Uterus (tissue), 4 donors: Measurements from ENCODE around the gene TTC23. TPM values are rescaled to one million over a fixed set of nuclear protein-coding genes. Genes with fewer than 3 reads are reported as not detected.

ENCODE experiments used
- DNase-seq, 2 donors: peaks; one replicate each; pipeline ENCODE4 v3.0.0-alpha.2; 2019 to 2020
- H3K27ac ChIP-seq, 2 donors: fragments of 200-600 bp; sonication (generic); 1 replicate in 1 of 2; 2 replicates in 1 of 2; pipeline ENCODE4 v1.5.1; 2016 to 2018
- H3K27me3 ChIP-seq, 2 donors: fragments of 200-600 bp; sonication (generic); one replicate each; pipeline ENCODE4 v1.5.1; 2018 to 2019; ENCODE audit warnings: control low read depth in 1 of 2
- H3K36me3 ChIP-seq, 2 donors: fragments of 200-600 bp; sonication (generic); one replicate each; pipeline ENCODE4 v1.5.1; 2019; ENCODE audit warnings: control low read depth in 1 of 2
- H3K4me1 ChIP-seq, 2 donors: fragments of 200-600 bp; sonication (generic); one replicate each; pipeline ENCODE4 v1.5.1; 2018 to 2019; ENCODE audit warnings: control low read depth in 1 of 2
- H3K4me3 ChIP-seq, 2 donors: fragments of 200-600 bp; sonication (generic); 1 replicate in 1 of 2; 2 replicates in 1 of 2; pipeline ENCODE4 v1.5.1; 2018 to 2019; ENCODE audit warnings: mild to moderate bottlenecking in 1 of 2
- H3K9me3 ChIP-seq, 2 donors: fragments of 200-600 bp; sonication (generic); one replicate each; pipeline ENCODE4 v1.5.1; 2019; ENCODE audit warnings: control low read depth in 1 of 2
- POLR2A ChIP-seq, 2 donors: fragments of 450-650 bp; IDR thresholded peaks; one replicate each; pipeline ENCODE4 v1.6.1; 2016; ENCODE audit warnings: antibody characterized with exemption in 2 of 2, mild to moderate bottlenecking in 1 of 2, moderate library complexity in 1 of 2
- intact Hi-C: fragments of 100-400 bp; cut with DNase I; formaldehyde crosslinking; loops from one replicate; pipeline ENCODE4 v1.15.1; 2023; ENCODE audit warnings: low total_unique reads
- total RNA-seq, 4 donors: library from RNA; depleted of rRNA in 3 of 4; stranded (reverse); fragments of >200 nt in 3 of 4; gene quantifications; one replicate each; pipeline versions ENCODE4 v1.1.0 to v1.2.4, GENCODE V29; 2014 to 2023
- TF ChIP-seq, protein P1 (sequence below), 4 experiments: fragments of 200-600 bp in 2 of 4; fragments of 450-650 bp in 2 of 4; sonication (generic) in 2 of 4; IDR thresholded peaks; one replicate each; pipeline ENCODE4 v1.5.1; 2016 to 2019; ENCODE audit warnings: antibody characterized with exemption in 4 of 4, mild to moderate bottlenecking in 2 of 4, moderate library complexity in 1 of 4
- donor health status: DM: yes; HTN: yes; CAD: no.

The TTC23 gene
- total RNA-seq, 4 donors from 2014 or later, result 10.0 to 54.1 (median 31.0) TPM

DNA sequence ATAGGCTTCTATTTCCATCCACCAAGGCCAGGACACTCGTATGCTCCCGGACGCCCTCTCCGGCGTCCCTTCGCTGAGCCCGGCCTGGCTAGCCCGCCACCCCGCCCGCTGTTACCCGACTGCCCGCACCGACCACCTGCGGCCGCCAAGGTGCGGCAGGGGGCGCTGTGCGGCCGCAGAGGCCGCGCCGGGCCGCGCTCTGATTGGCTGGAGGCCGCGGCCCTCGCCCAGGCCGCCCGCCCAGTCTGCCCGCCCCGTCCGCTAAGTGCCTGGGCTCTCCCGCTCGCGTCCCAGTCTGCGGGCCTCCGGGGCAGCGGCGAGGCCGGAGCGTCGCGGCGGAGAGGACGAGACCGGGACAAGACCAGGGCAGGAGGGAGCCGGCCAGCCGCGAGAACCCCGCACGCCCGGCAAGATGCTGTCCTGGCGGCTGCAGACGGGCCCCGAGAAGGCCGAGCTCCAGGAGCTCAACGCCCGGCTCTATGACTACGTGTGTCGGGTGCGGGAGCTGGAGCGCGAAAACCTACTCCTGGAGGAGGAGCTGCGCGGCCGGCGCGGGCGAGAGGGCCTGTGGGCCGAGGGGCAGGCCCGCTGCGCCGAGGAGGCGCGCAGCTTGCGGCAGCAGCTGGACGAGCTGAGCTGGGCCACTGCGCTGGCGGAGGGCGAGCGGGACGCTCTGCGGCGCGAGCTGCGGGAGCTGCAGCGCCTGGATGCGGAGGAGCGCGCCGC lies 144.4 kb downstream of the TTC23 start, which contains the start of gene SYNM:
Gene SYNM, plus strand, starts transcription at position 293 of the 726 bp plus-strand sequence. Its CDS starts 120 bp downstream, at position 413.
- intact Hi-C loops, result no loop called here
- Histone ChIP-seq H3K4me3 (peak within 1 kb of the TSS; percentile 31 to 61), H3K27me3 (no peaks in the 10 kb centered on the region), H3K36me3 (no peaks in the 10 kb centered on the region), H3K9me3 (no peaks in the 10 kb centered on the region), H3K4me1 (no peaks in the 10 kb centered on the region), H3K27ac (peak within 1 kb of the TSS; percentile 71 to 83)
- peak; percentile 66 to 77 for DNase-seq
- peak; percentile 57 to 64 for TF ChIP-seq POLR2A (IDR thresholded peaks at IDR 0.05)
- TF ChIP-seq, protein P1, sequence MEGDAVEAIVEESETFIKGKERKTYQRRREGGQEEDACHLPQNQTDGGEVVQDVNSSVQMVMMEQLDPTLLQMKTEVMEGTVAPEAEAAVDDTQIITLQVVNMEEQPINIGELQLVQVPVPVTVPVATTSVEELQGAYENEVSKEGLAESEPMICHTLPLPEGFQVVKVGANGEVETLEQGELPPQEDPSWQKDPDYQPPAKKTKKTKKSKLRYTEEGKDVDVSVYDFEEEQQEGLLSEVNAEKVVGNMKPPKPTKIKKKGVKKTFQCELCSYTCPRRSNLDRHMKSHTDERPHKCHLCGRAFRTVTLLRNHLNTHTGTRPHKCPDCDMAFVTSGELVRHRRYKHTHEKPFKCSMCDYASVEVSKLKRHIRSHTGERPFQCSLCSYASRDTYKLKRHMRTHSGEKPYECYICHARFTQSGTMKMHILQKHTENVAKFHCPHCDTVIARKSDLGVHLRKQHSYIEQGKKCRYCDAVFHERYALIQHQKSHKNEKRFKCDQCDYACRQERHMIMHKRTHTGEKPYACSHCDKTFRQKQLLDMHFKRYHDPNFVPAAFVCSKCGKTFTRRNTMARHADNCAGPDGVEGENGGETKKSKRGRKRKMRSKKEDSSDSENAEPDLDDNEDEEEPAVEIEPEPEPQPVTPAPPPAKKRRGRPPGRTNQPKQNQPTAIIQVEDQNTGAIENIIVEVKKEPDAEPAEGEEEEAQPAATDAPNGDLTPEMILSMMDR (IDR thresholded peaks at IDR 0.05), result peak; percentile 57 to 95 (median 90)

DNA sequence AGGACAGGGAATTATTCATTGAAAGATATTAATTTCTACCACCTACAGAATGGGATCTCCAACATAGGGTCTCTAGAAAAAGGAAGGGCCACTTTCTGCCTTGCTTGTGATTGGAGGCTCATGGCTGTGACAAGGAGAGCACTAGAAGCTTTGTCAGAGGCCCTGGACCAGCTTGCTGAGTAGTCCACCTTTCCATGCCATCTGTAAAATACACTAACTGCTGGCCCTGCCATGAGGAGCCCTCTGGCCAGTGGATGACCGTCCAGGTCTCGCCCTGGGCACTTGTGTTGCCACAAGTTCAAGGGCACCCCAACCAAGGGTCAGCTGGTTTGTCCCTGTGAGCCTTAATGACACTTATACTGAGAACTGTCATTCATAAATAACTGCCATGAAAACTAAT lies 146.1 kb downstream of the TTC23 start:
- intact Hi-C loops, result loop anchor here (2.0 kb wide), 1 partner anchor 108 kb away; no protein-coding TSS in a partner anchor

GRCh38 chr15:99102332-99103235 lies 146.8 kb downstream of the TTC23 start:
- TF ChIP-seq POLR2A (IDR thresholded peaks at IDR 0.05), result no peak
- TF ChIP-seq, protein P1 (IDR thresholded peaks at IDR 0.05), result no peak
- Histone ChIP-seq H3K27ac (no peak overlapping the region), H3K9me3 (no peaks in the 10 kb centered on the region), H3K36me3 (no peaks in the 10 kb centered on the region), H3K4me3 (no peak overlapping the region), H3K4me1 (no peaks in the 10 kb centered on the region), H3K27me3 (no peaks in the 10 kb centered on the region)
- peak in 1 of 2 donors; percentile 11 for DNase-seq
- intact Hi-C loops, result loop anchor here (2.0 kb wide), 1 partner anchor 108 kb away; no protein-coding TSS in a partner anchor

More for the DNA sequence above, 146.1 kb downstream of the TTC23 start:
- peak in 1 of 2 donors; percentile 6 for DNase-seq
- H3K4me3 ChIP-seq, result no peak overlapping the region
- TF ChIP-seq, protein P1 (IDR thresholded peaks at IDR 0.05), result no peak
- TF ChIP-seq POLR2A (IDR thresholded peaks at IDR 0.05), result no peak
- H3K27me3 ChIP-seq, result no peaks in the 10 kb centered on the region
- H3K27ac ChIP-seq, result no peak overlapping the region
- no peaks in the 10 kb centered on the region for H3K36me3 ChIP-seq
- no peaks in the 10 kb centered on the region for H3K9me3 ChIP-seq
- H3K4me1 ChIP-seq, result no peaks in the 10 kb centered on the region

GRCh38 chr15:99101501-99101900 lies 147.9 kb downstream of the TTC23 start:
- intact Hi-C loops, result no loop called here
- H3K36me3 ChIP-seq, result no peaks in the 10 kb centered on the region
- no peak overlapping the region for H3K27ac ChIP-seq
- H3K4me3 ChIP-seq, result no peak overlapping the region
- DNase-seq, result peak in 1 of 2 donors; percentile 9
- H3K9me3 ChIP-seq, result no peaks in the 10 kb centered on the region
- no peaks in the 10 kb centered on the region for H3K4me1 ChIP-seq
- no peak for TF ChIP-seq POLR2A (IDR thresholded peaks at IDR 0.05)
- TF ChIP-seq, protein P1 (IDR thresholded peaks at IDR 0.05), result no peak
- no peaks in the 10 kb centered on the region for H3K27me3 ChIP-seq
